Measurements from ENCODE around the gene NME2. TPM values are rescaled to one million over a fixed set of nuclear protein-coding genes. Genes with fewer than 3 reads are reported as not detected.

The NME2 gene
- total and polyA plus RNA-seq, 2 of the 8 experiments (the other 6 are each of a cell fraction or from before 2014, with no cell fraction given): 827 to 929 TPM

- TF ChIP-seq CHD7 (IDR thresholded peaks at IDR 0.05; ENCODE audit: insufficient replicate concordance, low read length) (no peak), RAD21 (IDR thresholded peaks at IDR 0.05 in 1 of 2, conservative IDR thresholded peaks at IDR 0.05 in 1 of 2; ENCODE audit: low read depth in 2 of 2, low read length in 2 of 2) (peak; percentile 6 to 27; a peak in 1 of 4 replicates), HDAC2 (IDR thresholded peaks at IDR 0.05; ENCODE audit: borderline replicate concordance in 1 of 2, low read depth in 2 of 2, low read length in 2 of 2) (peak in 1 of 2 experiments; percentile 82; a peak in 1 of 4 replicates), YY1 (IDR thresholded peaks at IDR 0.05; ENCODE audit: low read depth, low read length) (no peak), PHF8 (conservative IDR thresholded peaks at IDR 0.05; ENCODE audit: low read depth, low read length) (peak; percentile 2; the same call in 1 of the 2 replicates), ATF3 (IDR thresholded peaks at IDR 0.05; ENCODE audit: insufficient read depth, low read depth, low read length) (no peak), RBBP5 (IDR thresholded peaks at IDR 0.05; ENCODE audit: borderline replicate concordance, low read depth, low read length) (no peak)
These were observed 1.0 kb downstream of the NME2 start (continued) for GRCh38 chr17:51166987-51167931.

All from H1 (cell line).